A549 (cell line): ENCODE results near the gene GIMAP1.

Experiments used
- CTCF ChIP-seq: fragments of >200 bp; sonication (Bioruptor Twin); formaldehyde crosslinking; IDR thresholded peaks from 3 replicates; pipeline ENCODE4 v1.5.1; 2016
- EP300 ChIP-seq, 2 experiments: fragments of >200 bp; sonication (Bioruptor Twin); formaldehyde crosslinking; IDR thresholded peaks; 2 replicates in 1 of 2; 3 replicates in 1 of 2; pipeline ENCODE4 v1.6.1; 2016 to 2017
- ESRRA ChIP-seq: fragments of 150-350 bp; IDR thresholded peaks from 2 replicates; pipeline ENCODE4 v1.6.1; 2014; ENCODE audit warnings: mild to moderate bottlenecking, low read length, borderline replicate concordance
- HMGXB4 ChIP-seq: fragments of 250-450 bp; sonication (Bioruptor Pico); IDR thresholded peaks from 2 replicates; pipeline ENCODE4 v1.5.0; 2021; ENCODE audit warnings: mild to moderate bottlenecking, moderate library complexity, borderline replicate concordance
- MYC ChIP-seq: IDR thresholded peaks from 2 replicates; pipeline ENCODE4 v1.6.1; 2012; ENCODE audit warnings: mild to moderate bottlenecking, inconsistent platforms, low read length, improper control_type of control experiment, borderline replicate concordance
- RAD21 ChIP-seq, 2 experiments: fragments of >200 bp in 1 of 2; sonication (Bioruptor Twin) in 1 of 2; formaldehyde crosslinking in 1 of 2; IDR thresholded peaks in 1 of 2; conservative IDR thresholded peaks in 1 of 2; 2 replicates in 1 of 2; 3 replicates in 1 of 2; pipeline ENCODE4 v1.6.1; 2012 to 2018; ENCODE audit warnings: inconsistent platforms in 1 of 2

- TF ChIP-seq CTCF (no peak), EP300 (IDR thresholded peaks at IDR 0.05) (no peak), MYC (no peak), HMGXB4 (CRISPR knock-in tag) (no peak), RAD21 (conservative IDR thresholded peaks at IDR 0.05 in 1 of 2, IDR thresholded peaks at IDR 0.05 in 1 of 2) (no peak), ESRRA (no peak)
Measured at GRCh38 chr7:150728609-150729008, 12.2 kb downstream of the GIMAP1 start.
